Brain pericyte (primary cell): Measurements from ENCODE around the gene INPP5F.

Experiments used
- DNase-seq: peaks from one replicate; pipeline ENCODE4 v3.0.0-alpha.2; 2012; ENCODE audit warnings: low read depth, low spot score

Gene INPP5F

GRCh38 chr10:119725828-119726675 lies at the start of gene INPP5F:
TSS of gene INPP5F (plus strand) at chr10:119726050. CDS start at chr10:119726263, 213 bp downstream.
- DNase-seq = peak; percentile 90

- DNase-seq = no peak
Observed at GRCh38 chr10:119677126-119677525, 48.7 kb upstream of the INPP5F start.

GRCh38 chr10:119677904-119678755 lies 47.7 kb upstream of the INPP5F start:
- DNase-seq = no peak

GRCh38 chr10:119679480-119679829 lies 46.4 kb upstream of the INPP5F start:
- no peak for DNase-seq

GRCh38 chr10:119680050-119680449 lies 45.8 kb upstream of the INPP5F start:
- DNase-seq = no peak

GRCh38 chr10:119680650-119681081 lies 45.2 kb upstream of the INPP5F start:
- no peak for DNase-seq

GRCh38 chr10:119686465-119687191 lies 39.2 kb upstream of the INPP5F start:
- no peak for DNase-seq

- DNase-seq = no peak
Observed at GRCh38 chr10:119687192-119688032, 38.4 kb upstream of the INPP5F start.

- no peak for DNase-seq
Observed at GRCh38 chr10:119688033-119688508, 37.8 kb upstream of the INPP5F start.

GRCh38 chr10:119689016-119689580 lies 36.8 kb upstream of the INPP5F start:
- DNase-seq = no peak

- DNase-seq = no peak
Observed at GRCh38 chr10:119691726-119692125, 34.1 kb upstream of the INPP5F start.

GRCh38 chr10:119693262-119693957 lies 32.4 kb upstream of the INPP5F start:
- no peak for DNase-seq

GRCh38 chr10:119694608-119695007 lies 31.2 kb upstream of the INPP5F start:
- DNase-seq = no peak

GRCh38 chr10:119700321-119700954 lies 25.4 kb upstream of the INPP5F start:
- DNase-seq = no peak

GRCh38 chr10:119701861-119702260 lies 24.0 kb upstream of the INPP5F start:
- no peak for DNase-seq

- DNase-seq = no peak
Observed at GRCh38 chr10:119702583-119702982, 23.3 kb upstream of the INPP5F start.

GRCh38 chr10:119703903-119704508 lies 21.8 kb upstream of the INPP5F start:
- DNase-seq = no peak

- DNase-seq = no peak
Observed at GRCh38 chr10:119705434-119705831, 20.4 kb upstream of the INPP5F start.
